BJ (cell line): ENCODE measurements around the gene H3-3A. TPM values are rescaled to one million over a fixed set of nuclear protein-coding genes. Genes with fewer than 3 reads are reported as not detected.

Source experiments
- CTCF ChIA-PET: fragments of 350-600 bp; formaldehyde crosslinking; extraction: SDS; loops from one replicate; lab custom pipeline; 2021; ENCODE audit warnings: antibody characterized with exemption, inconsistent platforms; lab: Yijun Ruan, JAX
- POLR2A ChIA-PET: fragments of 300-600 bp; sonication (Branson Sonifier 250); formaldehyde crosslinking; extraction: SDS; loops from one replicate; lab custom pipeline; 2021; ENCODE audit warnings: antibody characterized with exemption; lab: Charles Lee
- DNase-seq: peaks from one replicate; pipeline ENCODE4 v3.0.0-alpha.2; 2011; ENCODE audit warnings: low read depth
- H3K27me3 ChIP-seq: 2 replicates; pipeline ENCODE4 v1.6.0; 2011; ENCODE audit warnings: low read length; ENCODE audit not compliant: control insufficient read depth, insufficient read depth
- H3K36me3 ChIP-seq: 2 replicates; pipeline ENCODE4 v1.5.1; 2011; ENCODE audit warnings: low read length; ENCODE audit not compliant: control insufficient read depth, insufficient read depth
- H3K4me3 ChIP-seq: 2 replicates; pipeline ENCODE4 v1.5.1; 2011; ENCODE audit warnings: low read depth, mild to moderate bottlenecking, control low read depth, low read length
- polyA plus RNA-seq: library from polyadenylated mRNA; depleted of rRNA; stranded (reverse); fragments of >200 nt; gene quantifications from 2 replicates; pipeline ENCODE4 v1.2.3, GENCODE V29; 2011
- TF ChIP-seq, protein P1 (sequence below): IDR thresholded peaks from 2 replicates; pipeline ENCODE4 v1.5.1; 2011; ENCODE audit warnings: low read depth, mild to moderate bottlenecking, control low read depth, inconsistent platforms, low read length, moderate library complexity; ENCODE audit not compliant: insufficient read depth

The H3-3A gene
- polyA plus RNA-seq, 1 experiment = 164 TPM

DNA sequence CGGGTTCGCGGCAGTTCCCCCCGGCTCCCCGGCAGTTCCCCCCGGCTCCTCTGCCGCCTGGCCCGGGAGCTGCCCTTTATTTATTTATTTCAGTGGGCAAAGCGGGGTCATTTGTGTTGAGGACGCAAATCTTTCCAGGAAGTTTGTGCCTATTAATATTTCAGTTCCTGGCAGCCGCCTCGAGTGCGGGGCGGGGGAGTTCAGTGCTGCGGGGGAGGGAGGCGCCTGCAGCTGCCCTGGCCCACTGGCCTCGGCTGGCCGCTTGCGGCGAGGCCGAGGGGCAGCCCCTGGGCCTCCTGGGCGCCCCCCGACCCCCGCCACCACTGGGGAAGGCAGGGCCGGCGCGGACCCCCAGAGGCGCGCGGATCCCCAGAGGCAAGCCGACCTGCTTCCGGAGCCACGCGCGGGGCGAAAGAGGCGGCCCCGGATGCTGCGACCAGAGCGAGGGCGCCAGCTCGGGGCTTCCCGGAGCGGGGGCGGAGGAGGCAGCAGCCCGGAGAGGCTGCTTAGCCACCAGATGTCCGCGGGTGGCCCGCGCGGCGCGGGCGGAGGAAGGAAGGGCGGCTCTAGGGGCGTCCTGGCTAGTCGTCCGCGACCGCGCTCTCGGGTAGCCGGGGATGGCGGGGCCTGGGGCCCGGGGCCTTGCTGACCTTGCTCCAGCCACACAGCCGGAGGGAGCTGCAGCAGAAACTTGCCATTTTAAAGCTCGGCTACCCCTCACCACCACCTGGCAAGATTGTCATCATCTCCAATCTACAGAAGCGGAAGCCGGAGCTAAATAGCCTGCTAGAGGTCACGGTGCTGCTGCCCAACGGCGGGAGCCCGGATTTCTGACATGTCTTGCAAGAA, 48.0 kb downstream of the H3-3A start:
- H3K4me3 ChIP-seq = peak overlapping the region; percentile 54
- ChIA-PET POLR2A (interaction anchor here (0.6 kb wide), 1 partner anchor 15 kb away, joined by 4 read pairs; no protein-coding TSS in a partner anchor), CTCF (interaction anchor here (0.7 to 5.8 kb wide), 8 partner anchors 9 to 110 kb away, joined by 3 to 42 read pairs (median 6); no protein-coding TSS in a partner anchor)
- no peaks in the 10 kb centered on the region for H3K27me3 ChIP-seq
- TF ChIP-seq, protein P1, sequence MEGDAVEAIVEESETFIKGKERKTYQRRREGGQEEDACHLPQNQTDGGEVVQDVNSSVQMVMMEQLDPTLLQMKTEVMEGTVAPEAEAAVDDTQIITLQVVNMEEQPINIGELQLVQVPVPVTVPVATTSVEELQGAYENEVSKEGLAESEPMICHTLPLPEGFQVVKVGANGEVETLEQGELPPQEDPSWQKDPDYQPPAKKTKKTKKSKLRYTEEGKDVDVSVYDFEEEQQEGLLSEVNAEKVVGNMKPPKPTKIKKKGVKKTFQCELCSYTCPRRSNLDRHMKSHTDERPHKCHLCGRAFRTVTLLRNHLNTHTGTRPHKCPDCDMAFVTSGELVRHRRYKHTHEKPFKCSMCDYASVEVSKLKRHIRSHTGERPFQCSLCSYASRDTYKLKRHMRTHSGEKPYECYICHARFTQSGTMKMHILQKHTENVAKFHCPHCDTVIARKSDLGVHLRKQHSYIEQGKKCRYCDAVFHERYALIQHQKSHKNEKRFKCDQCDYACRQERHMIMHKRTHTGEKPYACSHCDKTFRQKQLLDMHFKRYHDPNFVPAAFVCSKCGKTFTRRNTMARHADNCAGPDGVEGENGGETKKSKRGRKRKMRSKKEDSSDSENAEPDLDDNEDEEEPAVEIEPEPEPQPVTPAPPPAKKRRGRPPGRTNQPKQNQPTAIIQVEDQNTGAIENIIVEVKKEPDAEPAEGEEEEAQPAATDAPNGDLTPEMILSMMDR = no peak
- H3K36me3 ChIP-seq = no peaks in the 10 kb centered on the region
- no peak for DNase-seq

DNA sequence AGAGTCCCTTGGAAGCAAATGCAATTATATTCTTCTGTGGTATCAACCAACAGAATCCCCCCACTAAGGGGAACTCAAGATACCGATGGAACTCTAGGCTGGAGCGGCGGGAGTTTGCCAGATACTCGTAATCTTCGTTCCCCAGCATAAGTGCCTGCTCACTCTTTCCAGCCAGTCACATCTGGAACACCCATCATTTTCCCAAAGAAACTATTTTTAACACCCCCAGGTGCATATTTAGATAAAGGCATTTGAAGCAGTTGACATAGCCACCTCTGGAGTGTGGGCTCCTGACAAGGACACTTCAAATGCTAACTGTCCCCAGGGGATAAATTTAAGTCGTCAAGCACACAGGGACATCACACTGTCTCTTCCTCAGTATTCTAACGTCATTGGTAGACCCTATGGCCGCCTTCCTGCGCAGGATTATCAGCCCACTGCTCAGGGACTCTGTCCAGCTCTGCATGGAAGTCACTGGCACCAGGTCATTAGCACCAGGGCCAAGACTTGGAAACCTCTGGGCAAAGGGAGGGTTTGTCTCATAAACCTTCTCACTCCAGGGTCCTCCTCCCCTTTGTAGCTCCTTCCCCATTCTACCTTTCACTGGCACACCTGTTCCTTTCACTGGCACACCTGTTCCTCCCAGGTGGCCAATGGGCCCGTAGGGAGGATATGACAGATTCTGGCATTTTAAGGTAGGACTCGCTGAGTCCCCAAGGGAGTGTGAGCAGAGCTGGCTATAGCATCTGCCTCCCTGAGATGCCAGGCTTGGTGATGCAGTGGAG, 48.8 kb downstream of the H3-3A start:
- CTCF ChIA-PET = interaction anchor here (0.7 to 5.8 kb wide), 5 partner anchors 9 to 87 kb away, joined by 6 to 42 read pairs (median 9); no protein-coding TSS in a partner anchor
- Histone ChIP-seq H3K36me3 (no peaks in the 10 kb centered on the region), H3K27me3 (no peaks in the 10 kb centered on the region), H3K4me3 (peak overlapping the region; percentile 54)
- TF ChIP-seq, protein P1 = no peak
- no peak for DNase-seq
- POLR2A ChIA-PET = interaction anchor here (0.6 kb wide), 1 partner anchor 14 kb away, joined by 4 read pairs; no protein-coding TSS in a partner anchor

DNA sequence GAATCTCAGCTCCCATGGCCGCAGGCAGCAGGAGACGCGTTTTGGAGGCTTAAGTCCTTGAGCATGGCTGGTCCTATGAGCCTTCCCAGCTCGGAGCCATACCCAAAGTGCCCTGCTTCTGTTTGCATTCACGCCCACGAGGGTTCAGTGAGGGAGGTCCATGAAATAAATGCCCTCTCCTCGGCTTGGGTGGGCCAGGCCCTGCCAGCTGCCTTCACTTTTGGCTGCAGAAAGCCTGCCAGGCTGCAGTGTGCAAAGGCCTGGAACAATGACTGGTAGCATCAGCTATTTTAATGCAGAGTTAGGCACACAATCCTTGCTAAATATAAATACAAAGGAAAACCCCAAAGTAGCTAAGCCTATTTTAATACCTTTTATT, 49.4 kb downstream of the H3-3A start:
- Histone ChIP-seq H3K27me3 (no peaks in the 10 kb centered on the region), H3K4me3 (no peak overlapping the region), H3K36me3 (no peaks in the 10 kb centered on the region)
- no peak for DNase-seq
- TF ChIP-seq, protein P1 = no peak
- ChIA-PET CTCF (interaction anchor here (1.6 to 5.8 kb wide), 3 partner anchors 12 to 86 kb away, joined by 6 to 42 read pairs (median 9); no protein-coding TSS in a partner anchor), POLR2A (no interaction called here)

DNA sequence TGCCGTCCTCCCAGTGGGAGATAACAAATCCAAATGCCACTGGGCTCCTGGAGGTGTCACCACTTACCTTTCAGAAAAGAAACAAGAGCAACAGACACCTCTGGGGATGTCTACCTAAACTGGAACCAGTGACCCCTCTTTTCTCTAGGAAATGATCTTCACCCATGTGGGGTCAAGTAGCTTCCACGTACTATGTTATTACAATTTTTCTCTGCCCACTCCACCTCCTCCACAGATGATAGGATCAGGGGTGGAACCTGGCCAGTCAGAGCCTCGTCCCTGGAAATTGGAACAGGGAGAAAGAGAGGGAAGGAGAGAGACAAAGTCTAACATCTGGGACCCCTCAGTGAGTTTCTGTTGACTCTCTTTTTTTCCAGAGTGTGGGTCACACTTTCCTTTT, 50.1 kb downstream of the H3-3A start:
- Histone ChIP-seq H3K27me3 (no peaks in the 10 kb centered on the region), H3K4me3 (no peak overlapping the region), H3K36me3 (no peaks in the 10 kb centered on the region)
- TF ChIP-seq, protein P1 = no peak
- POLR2A ChIA-PET = no interaction called here
- CTCF ChIA-PET = interaction anchor here (1.6 to 5.8 kb wide), 3 partner anchors 12 to 85 kb away, joined by 6 to 42 read pairs (median 9); no protein-coding TSS in a partner anchor
- no peak for DNase-seq
